Activated T-helper 1 cell treated with Interleukin-2 at 50 U/mL for 16 hours (primary cell): ENCODE results near the gene LVRN.
"Not testable (repeated sequence)": the region's sequence is repeated elsewhere in the genome, so short reads cannot be mapped to it uniquely, and the experiment has no call there.

Experiments used
- DNase-seq: peaks from one replicate; pipeline ENCODE4 v3.0.0-alpha.2; 2020; ENCODE audit warnings: low read depth

LVRN gene, protein sequence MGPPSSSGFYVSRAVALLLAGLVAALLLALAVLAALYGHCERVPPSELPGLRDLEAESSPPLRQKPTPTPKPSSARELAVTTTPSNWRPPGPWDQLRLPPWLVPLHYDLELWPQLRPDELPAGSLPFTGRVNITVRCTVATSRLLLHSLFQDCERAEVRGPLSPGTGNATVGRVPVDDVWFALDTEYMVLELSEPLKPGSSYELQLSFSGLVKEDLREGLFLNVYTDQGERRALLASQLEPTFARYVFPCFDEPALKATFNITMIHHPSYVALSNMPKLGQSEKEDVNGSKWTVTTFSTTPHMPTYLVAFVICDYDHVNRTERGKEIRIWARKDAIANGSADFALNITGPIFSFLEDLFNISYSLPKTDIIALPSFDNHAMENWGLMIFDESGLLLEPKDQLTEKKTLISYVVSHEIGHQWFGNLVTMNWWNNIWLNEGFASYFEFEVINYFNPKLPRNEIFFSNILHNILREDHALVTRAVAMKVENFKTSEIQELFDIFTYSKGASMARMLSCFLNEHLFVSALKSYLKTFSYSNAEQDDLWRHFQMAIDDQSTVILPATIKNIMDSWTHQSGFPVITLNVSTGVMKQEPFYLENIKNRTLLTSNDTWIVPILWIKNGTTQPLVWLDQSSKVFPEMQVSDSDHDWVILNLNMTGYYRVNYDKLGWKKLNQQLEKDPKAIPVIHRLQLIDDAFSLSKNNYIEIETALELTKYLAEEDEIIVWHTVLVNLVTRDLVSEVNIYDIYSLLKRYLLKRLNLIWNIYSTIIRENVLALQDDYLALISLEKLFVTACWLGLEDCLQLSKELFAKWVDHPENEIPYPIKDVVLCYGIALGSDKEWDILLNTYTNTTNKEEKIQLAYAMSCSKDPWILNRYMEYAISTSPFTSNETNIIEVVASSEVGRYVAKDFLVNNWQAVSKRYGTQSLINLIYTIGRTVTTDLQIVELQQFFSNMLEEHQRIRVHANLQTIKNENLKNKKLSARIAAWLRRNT

GRCh38 chr5:115962239-115962564, at the start of gene LVRN:
LVRN (plus strand) TSS chr5:115962475; CDS start chr5:115962618, 143 bp downstream.
- no peak for DNase-seq

- not testable (repeated sequence) for DNase-seq
Measured at GRCh38 chr5:115913623-115914400, 48.5 kb upstream of the LVRN start.

DNA sequence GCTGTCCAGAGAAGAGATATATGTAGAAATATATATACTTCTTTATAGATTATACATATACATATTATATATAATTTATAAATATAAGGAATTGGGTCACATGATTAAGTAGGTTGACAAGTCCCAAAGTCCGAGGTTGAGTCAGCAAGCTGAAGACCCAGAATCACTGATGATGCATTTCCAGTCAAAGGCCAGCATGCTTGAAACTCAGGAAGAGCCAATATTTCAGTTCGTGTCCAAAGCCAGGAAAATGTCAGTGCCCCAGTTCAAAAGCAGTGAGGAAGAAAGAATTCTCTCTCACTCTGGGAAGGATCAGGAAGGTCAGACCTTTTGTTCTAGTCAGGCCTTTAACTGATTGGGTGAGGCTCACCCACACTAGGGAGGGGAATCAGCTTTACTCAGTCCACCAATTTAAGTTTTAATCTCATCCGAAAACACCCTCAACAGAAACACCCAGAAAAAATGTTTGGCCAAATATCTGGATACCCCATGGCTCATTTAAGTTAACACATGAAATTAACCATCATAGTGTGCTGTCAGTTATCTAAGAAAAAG, 42.0 kb upstream of the LVRN start:
- DNase-seq, result no peak

- DNase-seq, result not testable (repeated sequence)
Measured at GRCh38 chr5:115928578-115929407, 33.5 kb upstream of the LVRN start.

- not testable (repeated sequence) for DNase-seq
Measured at GRCh38 chr5:115930171-115930570, 32.1 kb upstream of the LVRN start.

DNA sequence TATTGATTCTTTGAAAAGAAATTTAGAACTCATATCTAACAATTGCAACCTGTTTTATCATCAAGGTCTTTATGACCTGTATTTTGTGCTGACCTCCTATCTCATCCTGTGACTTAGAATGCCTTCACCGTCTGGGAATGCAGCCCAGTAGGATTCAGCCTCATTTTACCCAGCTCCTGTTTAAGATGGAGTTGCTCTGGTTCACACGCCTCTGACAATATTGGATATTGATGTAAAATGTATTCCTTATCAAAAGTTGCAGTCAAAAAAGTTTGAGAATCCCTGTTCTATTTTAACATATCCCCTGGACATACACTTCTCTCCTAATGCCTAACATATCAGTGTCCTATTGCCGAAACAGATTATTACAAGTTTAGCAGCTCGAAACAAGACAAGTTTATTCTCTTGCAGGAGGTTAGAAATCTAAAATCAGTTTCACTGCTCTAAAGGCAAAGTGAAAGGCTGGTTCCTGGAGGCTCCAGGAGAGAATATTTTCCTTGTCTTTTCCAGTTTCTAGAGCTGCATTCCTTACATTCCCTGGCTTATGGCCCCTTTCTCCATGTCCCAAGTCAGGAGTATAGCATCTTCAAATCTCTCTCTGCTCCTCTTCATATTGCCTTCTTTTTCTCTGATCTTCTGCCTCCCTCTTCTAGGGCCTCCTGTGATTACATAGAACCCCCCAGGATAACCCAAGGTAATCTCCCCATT, 31.5 kb upstream of the LVRN start:
- DNase-seq, result no peak

GRCh38 chr5:115932991-115933390, 29.3 kb upstream of the LVRN start:
- DNase-seq, result no peak

DNA sequence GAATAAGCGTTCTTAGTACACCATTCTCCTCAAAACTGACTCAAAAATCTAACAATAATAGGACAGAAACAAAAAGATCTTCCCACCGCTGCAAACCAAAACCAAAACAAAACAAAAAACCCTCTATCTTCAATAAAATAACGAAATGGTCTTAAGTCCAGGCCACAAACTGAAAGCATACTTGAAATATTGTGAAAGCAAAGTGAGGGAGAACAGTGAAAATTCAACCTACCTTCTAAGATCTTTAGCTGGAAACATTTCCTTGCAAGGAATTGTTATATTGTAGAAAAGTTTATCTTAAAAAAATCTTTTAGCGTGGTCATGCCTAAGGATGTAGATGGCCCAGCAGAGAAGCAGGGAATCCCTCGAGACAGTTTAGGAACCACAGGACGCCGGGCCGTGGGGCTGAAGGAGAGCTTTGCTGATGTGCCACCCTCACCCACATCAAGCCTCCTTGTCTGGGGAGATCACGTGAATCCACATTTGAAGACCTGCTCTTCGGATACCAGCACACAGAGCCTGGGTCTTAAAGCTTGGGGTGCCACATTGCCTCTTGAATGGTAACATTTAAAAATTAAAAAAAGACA, 27.8 kb upstream of the LVRN start:
- no peak for DNase-seq

DNA sequence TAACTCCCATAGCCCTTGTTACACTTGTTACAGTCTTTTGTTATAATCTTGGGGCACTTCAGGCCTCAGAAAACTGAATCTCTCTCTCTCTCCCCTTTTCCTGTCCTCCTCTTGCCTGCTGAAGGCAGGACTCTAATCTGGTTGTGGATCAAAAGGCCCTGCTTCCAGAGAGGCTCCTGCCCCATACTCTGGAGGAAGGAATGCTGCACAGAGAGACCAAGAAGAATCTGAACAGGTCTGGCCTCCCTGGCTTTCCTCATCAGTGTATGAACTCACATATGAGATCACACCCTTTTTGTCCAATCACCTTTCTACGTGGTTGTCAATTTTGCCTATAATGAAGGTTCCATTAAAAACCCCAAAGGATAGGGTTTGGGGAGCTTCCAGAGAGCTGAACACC, 26.2 kb upstream of the LVRN start:
- DNase-seq, result no peak

GRCh38 chr5:115939059-115939458, 23.2 kb upstream of the LVRN start:
- DNase-seq, result no peak

- no peak for DNase-seq
Measured at GRCh38 chr5:115940080-115940810, 22.0 kb upstream of the LVRN start.

- no peak for DNase-seq
Measured at GRCh38 chr5:115941051-115941675, 21.1 kb upstream of the LVRN start.

DNA sequence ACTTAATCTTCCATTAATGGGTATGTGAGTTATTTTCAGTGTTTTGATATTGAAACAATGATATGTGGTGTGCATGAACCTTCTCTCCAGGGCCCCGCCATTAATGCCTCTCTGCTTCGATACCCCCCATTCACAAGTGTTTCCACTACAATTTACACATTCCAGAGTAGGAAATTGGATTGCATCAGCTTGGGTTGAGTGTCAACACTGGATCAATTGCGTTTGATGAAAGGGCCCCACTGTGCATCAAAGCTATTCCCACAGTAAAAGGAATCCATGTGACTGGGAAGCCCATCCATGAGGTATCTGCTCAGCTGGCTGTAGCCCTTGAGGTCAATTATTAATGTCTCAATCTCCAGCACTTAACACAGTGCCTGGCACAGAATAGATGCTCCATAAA, 17.8 kb upstream of the LVRN start:
- no peak for DNase-seq

DNA sequence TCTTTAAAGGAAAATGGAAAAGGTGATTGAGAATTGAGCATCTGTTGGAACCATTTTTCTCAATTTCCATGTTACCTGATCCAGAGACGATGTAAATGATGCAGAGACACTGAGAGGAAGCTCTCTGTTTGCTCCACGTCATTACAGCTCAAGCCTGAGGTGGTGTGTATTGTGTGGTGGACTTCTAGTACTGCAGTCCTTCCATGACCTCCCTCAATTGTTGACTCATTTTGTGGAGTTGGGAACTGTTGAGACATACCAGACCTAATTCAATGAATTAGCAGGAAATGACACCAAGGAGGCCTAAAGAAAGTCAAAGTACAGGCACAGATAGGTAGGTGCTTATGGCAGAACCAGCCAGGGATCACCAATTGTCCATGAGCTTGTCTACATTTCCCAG, 15.6 kb upstream of the LVRN start:
- no peak for DNase-seq

- DNase-seq, result no peak
Measured at GRCh38 chr5:115947260-115947659, 15.0 kb upstream of the LVRN start.

- DNase-seq, result no peak
Measured at GRCh38 chr5:115948091-115948534, 14.2 kb upstream of the LVRN start.

- DNase-seq, result no peak
Measured at GRCh38 chr5:115949096-115949495, 13.2 kb upstream of the LVRN start.

DNA sequence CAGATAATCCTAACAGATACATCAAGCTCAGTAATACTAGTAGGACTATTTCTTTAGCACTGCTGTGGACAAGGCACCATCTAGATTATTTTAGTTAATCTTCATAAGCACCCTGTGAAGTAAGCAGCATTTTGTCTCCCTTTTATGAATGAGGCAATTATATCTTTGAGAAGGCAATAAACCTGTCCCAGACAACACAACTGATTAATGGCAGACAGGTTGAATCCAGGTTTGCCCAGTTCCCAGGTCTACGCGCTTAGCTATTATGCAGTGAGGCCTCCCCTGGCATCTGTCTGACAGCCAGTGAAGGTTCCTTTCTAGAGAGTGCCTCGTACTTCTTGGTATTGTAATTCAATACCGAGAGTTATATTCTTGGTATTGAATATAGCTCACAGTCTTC, 9.7 kb upstream of the LVRN start:
- DNase-seq, result no peak

DNA sequence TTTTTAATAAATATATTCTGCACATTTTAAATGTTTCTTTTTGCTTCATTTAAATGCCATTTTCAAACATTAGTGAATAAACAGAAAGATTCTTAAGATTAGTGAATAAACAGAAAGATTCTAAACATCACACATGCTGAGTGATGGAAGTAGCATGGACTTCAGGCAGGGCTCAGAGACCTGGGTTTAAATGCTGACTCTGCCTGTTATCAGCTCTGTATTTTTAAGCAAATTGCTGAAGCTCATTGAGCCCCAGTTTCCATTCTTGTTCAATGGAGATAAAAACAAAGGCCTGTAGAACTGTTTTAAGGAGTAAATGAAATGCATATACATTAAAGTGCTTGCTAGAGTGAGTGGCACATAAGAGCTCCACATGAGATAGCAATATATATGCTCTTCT, 8.1 kb upstream of the LVRN start:
- no peak for DNase-seq
